Esophagus squamous epithelium (tissue), 5 donors: Measurements from ENCODE around the gene NIFK. TPM values are rescaled to one million over a fixed set of nuclear protein-coding genes. Genes with fewer than 3 reads are reported as not detected.
"Not testable (repeated sequence)": the region's sequence is repeated elsewhere in the genome, so short reads cannot be mapped to it uniquely, and the experiment has no call there.

ENCODE experiments used
- DNase-seq: peaks from one replicate; lab custom pipeline; 2025; lab: John Stamatoyannopoulos, UW
- H3K27ac ChIP-seq, 4 donors: fragments of 200-600 bp; sonication (generic); one replicate each; pipeline ENCODE4 v1.5.1; 2016 to 2019; ENCODE audit warnings: mild to moderate bottlenecking in 1 of 4
- H3K27me3 ChIP-seq, 4 donors: fragments of 200-600 bp; sonication (generic); 1 replicate in 3 of 4; 2 replicates in 1 of 4; pipeline versions ENCODE4 v1.5.1 to v1.6.0; 2017 to 2021; ENCODE audit warnings: antibody characterized with exemption in 1 of 4
- H3K36me3 ChIP-seq, 3 donors: fragments of 200-600 bp; sonication (generic); one replicate each; pipeline ENCODE4 v1.5.1; 2016 to 2019
- H3K4me1 ChIP-seq, 3 donors: fragments of 200-600 bp; sonication (generic); one replicate each; pipeline ENCODE4 v1.5.1; 2017 to 2019
- H3K4me3 ChIP-seq, 4 donors: fragments of 200-600 bp; sonication (generic); 1 replicate in 3 of 4; 2 replicates in 1 of 4; pipeline ENCODE4 v1.5.1; 2016 to 2019; ENCODE audit warnings: mild to moderate bottlenecking in 2 of 4, moderate library complexity in 1 of 4
- H3K9me3 ChIP-seq, 3 donors: fragments of 200-600 bp; sonication (generic); one replicate each; pipeline ENCODE4 v1.5.1; 2016 to 2019
- CTCF ChIP-seq, 6 experiments: fragments of 450-650 bp in 4 of 6; fragments of 200-600 bp in 2 of 6; sonication (generic) in 2 of 6; IDR thresholded peaks; one replicate each; pipeline ENCODE4 v1.5.1; 2016 to 2019; ENCODE audit warnings: antibody characterized with exemption in 6 of 6, mild to moderate bottlenecking in 4 of 6, moderate library complexity in 4 of 6
- POLR2A ChIP-seq, 4 donors: fragments of 450-650 bp; IDR thresholded peaks; one replicate each; pipeline ENCODE4 v1.6.1; 2017; ENCODE audit warnings: antibody characterized with exemption in 4 of 4, mild to moderate bottlenecking in 4 of 4, moderate library complexity in 3 of 4
- WGBS, 2 donors: methylation state at CpG; one replicate each; pipeline ENCODE4 v1.1.5; 2018; 5-methylcytosine and 5-hydroxymethylcytosine counted together
- intact Hi-C: fragments of 100-400 bp; cut with DNase I; formaldehyde crosslinking; loops from one replicate; pipeline ENCODE4 v1.15.0; 2022
- total RNA-seq, 4 donors: library from RNA; depleted of rRNA; stranded (reverse); fragments of >200 nt; gene quantifications; one replicate each; pipeline ENCODE4 v1.1.0, GENCODE V29; 2016
- donor health status: DM: yes; HTN: yes; CAD: no.

The NIFK gene
- total RNA-seq, 4 donors from 2014 or later: 40.3 to 79.2 (median 57.1) TPM

GRCh38 chr2:121736140-121736461, 574 bp downstream of the NIFK start:
- Histone ChIP-seq H3K4me1 (peaks cover 11 to 32% (median 14%) of the 10 kb centered on the region in 3 donors), H3K9me3 (no peaks in the 10 kb centered on the region), H3K27me3 (no peaks in the 10 kb centered on the region), H3K4me3 (peak overlapping the region; percentile 83 to 93 (median 87)), H3K36me3 (peaks cover 5 to 41% (median 19%) of the 10 kb centered on the region in 3 donors), H3K27ac (peak overlapping the region; percentile 85 to 92 (median 90))
- intact Hi-C loops: no loop called here
- DNase-seq: no peak
- no peak for TF ChIP-seq CTCF (IDR thresholded peaks at IDR 0.05)
- no peak for TF ChIP-seq POLR2A (IDR thresholded peaks at IDR 0.05)
- 1% methylated on average over 8 of the region's 8 CpGs for WGBS, 2 donors

DNA sequence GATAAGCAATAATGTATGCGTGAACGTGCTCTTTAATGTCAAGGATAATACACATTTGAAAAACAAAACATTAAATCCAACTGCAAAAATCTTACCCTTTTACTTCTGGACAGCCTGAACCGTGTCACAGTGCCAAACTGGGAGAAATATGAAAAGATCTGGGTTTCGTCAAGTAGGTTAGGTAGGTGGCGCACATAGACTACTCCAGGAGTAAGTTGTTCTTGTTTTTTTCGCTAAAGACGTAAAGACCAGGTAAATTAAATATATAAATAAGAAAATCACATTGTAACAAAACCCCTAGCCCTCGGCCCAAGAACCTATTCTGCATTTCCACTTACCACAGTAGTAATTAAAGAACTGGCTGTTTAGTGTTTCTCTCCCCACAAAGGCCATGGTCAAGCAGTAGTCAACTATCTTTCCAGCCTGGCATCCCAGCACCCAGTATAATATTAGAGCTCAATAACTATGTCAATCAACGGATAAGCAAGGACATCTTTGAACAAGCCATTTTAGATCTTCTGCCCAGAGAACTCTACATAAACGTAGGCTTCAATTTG, 1.1 kb downstream of the NIFK start:
- intact Hi-C loops: no loop called here
- WGBS, 2 donors: 11 to 12% methylated on average over 10 of the region's 10 CpGs
- Histone ChIP-seq H3K27me3 (no peaks in the 10 kb centered on the region), H3K4me3 (peak overlapping the region; percentile 83 to 93 (median 87)), H3K9me3 (no peaks in the 10 kb centered on the region), H3K27ac (peak overlapping the region; percentile 85 to 92 (median 90)), H3K36me3 (peaks cover 7 to 46% (median 22%) of the 10 kb centered on the region in 3 donors), H3K4me1 (peaks cover 11 to 32% (median 14%) of the 10 kb centered on the region in 3 donors)
- DNase-seq: no peak
- TF ChIP-seq CTCF (IDR thresholded peaks at IDR 0.05): no peak
- TF ChIP-seq POLR2A (IDR thresholded peaks at IDR 0.05): no peak

GRCh38 chr2:121734544-121734943, 2.1 kb downstream of the NIFK start:
- H3K4me3 ChIP-seq, H3K27me3 ChIP-seq, H3K9me3 ChIP-seq, intact Hi-C loops, H3K27ac ChIP-seq, DNase-seq: not testable (repeated sequence)
- peaks cover 7 to 57% (median 28%) of the 10 kb centered on the region in 3 donors for H3K36me3 ChIP-seq
- H3K4me1 ChIP-seq: peaks cover 11 to 32% (median 14%) of the 10 kb centered on the region in 3 donors
- WGBS, 2 donors: 87 to 88% methylated on average over 11 of the region's 11 CpGs

- peaks cover 7 to 88% (median 51%) of the 10 kb centered on the region in 3 donors for H3K36me3 ChIP-seq
These were observed 5.3 kb downstream of the NIFK start for GRCh38 chr2:121731366-121731765.

GRCh38 chr2:121727950-121728349, 8.7 kb downstream of the NIFK start:
- H3K27ac ChIP-seq: no peak overlapping the region
- H3K4me3 ChIP-seq: no peak overlapping the region
- no peak for DNase-seq
- intact Hi-C loops: no loop called here
- H3K27me3 ChIP-seq: no peaks in the 10 kb centered on the region
- peaks cover 7 to 72% (median 47%) of the 10 kb centered on the region in 3 donors for H3K36me3 ChIP-seq
- peaks cover 0 to under 1% (median 0%) of the 10 kb centered on the region in 3 donors for H3K4me1 ChIP-seq
- TF ChIP-seq CTCF (IDR thresholded peaks at IDR 0.05) (no peak), POLR2A (IDR thresholded peaks at IDR 0.05) (no peak)
- H3K9me3 ChIP-seq: no peaks in the 10 kb centered on the region

More at GRCh38 chr2:121731366-121731765, 5.3 kb downstream of the NIFK start:
- H3K9me3 ChIP-seq: no peaks in the 10 kb centered on the region
- H3K27ac ChIP-seq: no peak overlapping the region
- H3K4me3 ChIP-seq: no peak overlapping the region
- 90 to 94% methylated on average over 6 of the region's 6 CpGs for WGBS, 2 donors
- TF ChIP-seq POLR2A (IDR thresholded peaks at IDR 0.05): no peak
- TF ChIP-seq CTCF (IDR thresholded peaks at IDR 0.05): no peak
- peaks cover 10 to 24% (median 11%) of the 10 kb centered on the region in 3 donors for H3K4me1 ChIP-seq
- H3K27me3 ChIP-seq: no peaks in the 10 kb centered on the region
- no peak for DNase-seq
- intact Hi-C loops: no loop called here
